Measurements from ENCODE around the gene PMM1. TPM values are rescaled to one million over a fixed set of nuclear protein-coding genes. Genes with fewer than 3 reads are reported as not detected.
A peak's percentile ranks its signal among the peaks of the same experiment; 100 is the strongest.

The PMM1 gene
- total and polyA plus RNA-seq, 8 donors = 15.2 to 131 (median 56.5) TPM

DNA sequence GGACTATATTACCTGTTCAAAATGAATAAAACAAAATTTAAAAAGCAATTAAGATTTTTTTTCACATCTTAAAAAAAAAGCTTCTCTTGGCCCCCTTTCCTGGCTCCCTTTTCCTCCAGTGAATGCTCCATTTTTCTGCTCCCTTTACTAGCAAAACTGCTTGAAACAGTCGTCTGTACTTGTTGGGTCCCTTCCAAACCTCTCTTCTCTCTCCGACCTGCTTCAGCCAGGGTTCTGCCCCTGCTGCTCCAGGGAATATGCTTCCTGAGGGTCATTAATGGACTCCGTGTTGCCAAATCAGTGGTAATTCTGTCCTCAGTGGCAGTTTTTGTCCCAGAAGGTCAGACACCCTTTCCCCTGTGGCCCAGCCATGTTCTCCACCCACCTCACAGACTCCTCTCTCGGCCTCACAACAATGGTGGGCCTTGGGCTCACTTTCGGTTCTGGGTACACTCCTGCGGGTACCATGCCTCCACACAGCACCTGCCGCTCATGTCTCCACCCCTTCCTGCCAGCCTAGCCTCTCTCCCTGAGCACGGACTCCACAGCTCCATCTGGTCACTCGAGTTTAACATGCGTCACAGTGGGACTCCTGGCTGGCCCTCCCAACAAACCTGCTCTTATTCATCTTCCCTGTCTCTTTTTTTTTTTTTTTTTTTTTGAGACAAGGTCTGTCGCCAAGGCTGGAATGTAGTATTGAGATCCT lies 37.6 kb downstream of the PMM1 start:
- Histone ChIP-seq H3K36me3 (no peaks in the 10 kb centered on the region), H3K27me3 (no peaks in the 10 kb centered on the region), H3K4me1 (peaks cover 4 to 6% (median 4%) of the 10 kb centered on the region in 4 donors), H3K9me3 (no peaks in the 10 kb centered on the region), H3K4me3 (no peak overlapping the region), H3K27ac (no peak overlapping the region)
- TF ChIP-seq POLR2A (IDR thresholded peaks at IDR 0.05) = no peak
- TF ChIP-seq EP300 (IDR thresholded peaks at IDR 0.05) = no peak
- TF ChIP-seq, protein P1, sequence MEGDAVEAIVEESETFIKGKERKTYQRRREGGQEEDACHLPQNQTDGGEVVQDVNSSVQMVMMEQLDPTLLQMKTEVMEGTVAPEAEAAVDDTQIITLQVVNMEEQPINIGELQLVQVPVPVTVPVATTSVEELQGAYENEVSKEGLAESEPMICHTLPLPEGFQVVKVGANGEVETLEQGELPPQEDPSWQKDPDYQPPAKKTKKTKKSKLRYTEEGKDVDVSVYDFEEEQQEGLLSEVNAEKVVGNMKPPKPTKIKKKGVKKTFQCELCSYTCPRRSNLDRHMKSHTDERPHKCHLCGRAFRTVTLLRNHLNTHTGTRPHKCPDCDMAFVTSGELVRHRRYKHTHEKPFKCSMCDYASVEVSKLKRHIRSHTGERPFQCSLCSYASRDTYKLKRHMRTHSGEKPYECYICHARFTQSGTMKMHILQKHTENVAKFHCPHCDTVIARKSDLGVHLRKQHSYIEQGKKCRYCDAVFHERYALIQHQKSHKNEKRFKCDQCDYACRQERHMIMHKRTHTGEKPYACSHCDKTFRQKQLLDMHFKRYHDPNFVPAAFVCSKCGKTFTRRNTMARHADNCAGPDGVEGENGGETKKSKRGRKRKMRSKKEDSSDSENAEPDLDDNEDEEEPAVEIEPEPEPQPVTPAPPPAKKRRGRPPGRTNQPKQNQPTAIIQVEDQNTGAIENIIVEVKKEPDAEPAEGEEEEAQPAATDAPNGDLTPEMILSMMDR (IDR thresholded peaks at IDR 0.05) = no peak
- no peak for TF ChIP-seq POLR2AphosphoS5 (IDR thresholded peaks at IDR 0.05)
- WGBS, 5 donors = 66 to 71% (median 69%) methylated on average over 10 to 11 of the region's 11 CpGs
- no peak for DNase-seq
- intact Hi-C loops (cut with DNase I; ENCODE audit: low total_unique reads) = no loop called here

DNA sequence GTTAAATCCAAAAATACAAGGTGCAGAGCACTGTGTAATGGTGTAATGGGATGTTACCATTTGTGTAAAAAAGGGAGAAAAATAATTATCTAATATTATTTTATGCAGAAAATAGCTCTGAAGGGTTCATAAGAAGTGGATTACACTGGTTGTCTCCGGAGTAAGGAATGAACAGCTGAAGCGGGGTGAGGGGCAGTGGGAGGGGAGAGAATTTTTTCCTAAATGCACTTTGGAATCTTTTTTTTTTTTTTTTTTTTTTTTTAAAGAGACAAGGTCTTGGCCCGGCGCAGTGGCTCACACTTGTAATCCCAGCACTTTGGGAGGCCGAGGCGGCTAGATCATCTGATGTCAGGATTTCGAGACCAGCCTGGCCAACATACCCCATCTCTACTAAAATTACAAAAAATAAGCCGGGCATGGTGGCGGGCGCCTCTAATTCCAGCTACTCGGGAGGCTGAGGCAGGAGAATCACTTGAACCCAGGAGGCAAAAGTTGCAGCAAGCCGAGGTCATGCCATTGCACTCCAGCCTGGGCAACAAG lies 38.6 kb downstream of the PMM1 start:
- 75 to 86% (median 82%) methylated on average over 12 of the region's 12 CpGs for WGBS, 5 donors

DNA sequence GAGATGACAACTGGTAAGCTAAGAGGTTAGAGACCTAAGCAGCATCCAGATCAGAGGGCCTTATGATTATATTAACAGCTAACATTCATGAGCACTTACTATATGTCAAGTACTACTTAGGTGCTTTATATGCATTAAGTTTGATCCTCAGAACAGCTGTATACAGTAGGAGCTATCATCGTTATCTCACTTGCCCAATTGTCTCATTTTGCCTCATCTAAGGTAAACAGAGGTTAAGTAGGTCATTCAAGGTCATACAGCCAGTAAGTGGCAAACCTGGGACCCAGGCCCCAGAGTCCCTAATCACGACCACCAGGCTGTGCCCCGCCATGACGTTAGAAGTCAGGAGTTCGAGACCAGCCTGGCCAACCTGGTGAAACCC lies 40.8 kb downstream of the PMM1 start:
- no peaks in the 10 kb centered on the region for H3K27me3 ChIP-seq
- 82 to 95% (median 89%) methylated on average over 5 of the region's 5 CpGs for WGBS, 5 donors
- peaks cover 0 to 13% (median 10%) of the 10 kb centered on the region in 4 donors for H3K4me1 ChIP-seq
- intact Hi-C loops (cut with DNase I; ENCODE audit: low total_unique reads) = loop anchor here (10.0 kb wide), 1 partner anchor 46 kb away; no protein-coding TSS in a partner anchor
- H3K9me3 ChIP-seq = no peaks in the 10 kb centered on the region
- DNase-seq = no peak
- TF ChIP-seq, protein P1 (IDR thresholded peaks at IDR 0.05) = no peak
- no peak for TF ChIP-seq POLR2AphosphoS5 (IDR thresholded peaks at IDR 0.05)
- TF ChIP-seq POLR2A (IDR thresholded peaks at IDR 0.05) = no peak
- no peak for TF ChIP-seq EP300 (IDR thresholded peaks at IDR 0.05)
- H3K36me3 ChIP-seq = no peaks in the 10 kb centered on the region
- no peak overlapping the region for H3K4me3 ChIP-seq
- H3K27ac ChIP-seq = no peak overlapping the region

More for the DNA sequence above, 38.6 kb downstream of the PMM1 start:
- TF ChIP-seq POLR2A (IDR thresholded peaks at IDR 0.05) (no peak), POLR2AphosphoS5 (IDR thresholded peaks at IDR 0.05) (no peak)
- TF ChIP-seq, protein P1 (IDR thresholded peaks at IDR 0.05) = no peak
- Histone ChIP-seq H3K4me3 (no peak overlapping the region), H3K9me3 (no peaks in the 10 kb centered on the region), H3K27ac (no peak overlapping the region), H3K36me3 (no peaks in the 10 kb centered on the region), H3K4me1 (peaks cover 0 to 3% (median 0%) of the 10 kb centered on the region in 4 donors), H3K27me3 (no peaks in the 10 kb centered on the region)
- intact Hi-C loops (cut with DNase I; ENCODE audit: low total_unique reads) = no loop called here
- no peak for DNase-seq

DNA sequence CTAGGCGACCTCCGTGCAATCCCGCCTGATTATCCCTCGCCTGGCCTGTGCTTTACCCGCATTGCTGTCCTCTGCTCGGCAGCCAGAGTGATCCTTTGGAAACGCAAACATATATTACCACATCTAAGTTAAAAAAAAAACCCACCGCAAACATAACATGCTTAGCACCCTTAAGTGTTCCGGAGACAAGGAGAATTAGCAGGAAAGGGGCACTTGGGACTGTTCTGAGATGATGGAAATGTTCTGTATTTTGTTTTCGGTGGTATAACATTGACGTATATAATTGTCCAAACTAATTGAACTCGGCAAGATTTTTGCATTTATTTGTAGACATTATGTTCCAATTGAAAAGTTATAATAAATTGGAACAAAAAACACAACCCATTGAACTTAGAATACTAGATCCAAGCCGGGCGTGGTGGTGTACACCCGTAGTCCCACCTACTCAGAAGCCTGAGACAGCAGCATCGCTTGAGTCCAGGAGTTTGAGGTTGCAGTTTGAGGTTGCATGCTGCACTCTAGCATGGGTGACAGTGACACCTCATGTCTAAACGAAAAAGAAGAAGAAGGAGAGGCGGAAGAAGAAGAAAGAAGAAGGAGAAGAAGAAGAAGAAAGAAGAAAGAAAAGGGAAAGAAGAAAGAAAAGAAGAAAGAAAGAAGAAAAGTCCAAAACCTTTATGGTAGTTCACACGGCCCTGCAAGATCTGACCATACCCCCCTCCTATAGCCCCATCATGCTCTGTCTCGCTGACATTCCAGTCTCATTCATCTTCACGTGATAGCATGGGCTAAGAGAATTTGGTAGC lies 44.8 kb downstream of the PMM1 start:
- peak overlapping the region; percentile 72 to 97 (median 83) for H3K4me3 ChIP-seq
- no peak for DNase-seq
- TF ChIP-seq POLR2A (IDR thresholded peaks at IDR 0.05) (no peak), POLR2AphosphoS5 (IDR thresholded peaks at IDR 0.05) (no peak), EP300 (IDR thresholded peaks at IDR 0.05) (no peak)
- TF ChIP-seq, protein P1 (IDR thresholded peaks at IDR 0.05) = no peak
- H3K27me3 ChIP-seq = no peaks in the 10 kb centered on the region
- H3K9me3 ChIP-seq = no peaks in the 10 kb centered on the region
- H3K27ac ChIP-seq = peak overlapping the region in 4 of 5 donors; percentile 88 to 92 (median 91)
- H3K4me1 ChIP-seq = peaks cover 11 to 46% (median 39%) of the 10 kb centered on the region in 4 donors
- intact Hi-C loops (cut with DNase I; ENCODE audit: low total_unique reads) = loop anchor here (10.0 kb wide), 1 partner anchor 50 kb away; no protein-coding TSS in a partner anchor
- peaks cover 7 to 14% (median 7%) of the 10 kb centered on the region in 4 donors for H3K36me3 ChIP-seq
- 19 to 25% (median 22%) methylated on average over 21 of the region's 21 CpGs for WGBS, 5 donors

All from stomach (tissue), 9 donors.